B cell (primary cell): ENCODE data around the gene STARD4. TPM values are rescaled to one million over a fixed set of nuclear protein-coding genes. Genes with fewer than 3 reads are reported as not detected.

Experiments used
- ATAC-seq: fragments of 200-7000 bp; cut with Tn5 transposase; one replicate; pipeline ENCODE4 v1.10.0; 2021; ENCODE audit warnings: low read depth, mild to moderate bottlenecking, moderate number of reproducible peaks, moderate library complexity
- CTCF ChIA-PET: fragments of 350-600 bp; sonication (Branson Sonifier 250); formaldehyde crosslinking; loops from one replicate; lab custom pipeline; 2021; ENCODE audit warnings: antibody characterized with exemption, inconsistent platforms; lab: Charles Lee
- POLR2A ChIA-PET: fragments of 350-600 bp; sonication (Branson Sonifier 250); formaldehyde crosslinking; loops from one replicate; lab custom pipeline; 2021; ENCODE audit warnings: antibody characterized with exemption; lab: Charles Lee
- DNase-seq: peaks from one replicate; pipeline ENCODE4 v3.0.0; 2013
- H2AFZ ChIP-seq: 2 replicates; pipeline ENCODE4 v1.6.1; 2012; ENCODE audit warnings: mild to moderate bottlenecking, low read depth, low read length; ENCODE audit not compliant: insufficient read depth, poor library complexity, severe bottlenecking
- H3K27ac ChIP-seq, 2 donors: 1 replicate in 1 of 2; 2 replicates in 1 of 2; pipeline ENCODE4 v1.5.1; 2012 to 2013; ENCODE audit warnings: low read length in 2 of 2, mild to moderate bottlenecking in 2 of 2, moderate library complexity in 1 of 2
- H3K27me3 ChIP-seq, 4 experiments: fragments of 200-600 bp in 1 of 4; sonication (generic) in 1 of 4; replicated peaks in 1 of 4; 1 replicate in 2 of 4; 2 replicates in 2 of 4; pipeline versions ENCODE4 v1.6.1 to v1.7.0; 2013 to 2016; ENCODE audit warnings: low read length in 3 of 4, mild to moderate bottlenecking in 2 of 4, mixed read lengths in 1 of 4, moderate library complexity in 1 of 4; ENCODE audit not compliant: insufficient read depth in 4 of 4, control insufficient read depth in 3 of 4; ENCODE audit errors: control extremely low read depth in 1 of 4
- H3K36me3 ChIP-seq, 2 experiments: replicated peaks in 1 of 2; 1 replicate in 1 of 2; 2 replicates in 1 of 2; pipeline versions ENCODE4 v1.6.1 to v1.7.1; 2013; ENCODE audit warnings: low read length in 1 of 2; ENCODE audit not compliant: insufficient read depth in 2 of 2, control insufficient read depth in 1 of 2; ENCODE audit errors: control extremely low read depth in 1 of 2, extremely low read depth in 1 of 2
- H3K4me1 ChIP-seq, 2 donors: fragments of 200-600 bp in 1 of 2; sonication (generic) in 1 of 2; 1 replicate in 1 of 2; 2 replicates in 1 of 2; pipeline versions ENCODE4 v1.5.1 to v1.6.1; 2013 to 2017; ENCODE audit warnings: low read length in 2 of 2; ENCODE audit not compliant: control insufficient read depth in 2 of 2, insufficient read depth in 2 of 2
- H3K4me2 ChIP-seq: replicated peaks from 2 replicates; pipeline ENCODE3; 2012; ENCODE audit warnings: mild to moderate bottlenecking, low read depth, low read length; ENCODE audit not compliant: poor library complexity, severe bottlenecking
- H3K4me3 ChIP-seq, 5 experiments: fragments of 200-600 bp in 1 of 5; sonication (generic) in 1 of 5; 1 replicate in 3 of 5; 2 replicates in 2 of 5; pipeline versions ENCODE4 v1.5.1 to v1.7.0; 2011 to 2016; ENCODE audit warnings: low read length in 4 of 5, mild to moderate bottlenecking in 4 of 5, low read depth in 2 of 5, control low read depth in 1 of 5, moderate library complexity in 1 of 5; ENCODE audit not compliant: insufficient read depth in 1 of 5; ENCODE audit errors: control extremely low read depth in 1 of 5, extremely low read depth in 1 of 5
- H3K79me2 ChIP-seq: fragments of 200-600 bp; sonication (generic); one replicate; pipeline ENCODE4 v1.6.0; 2016; ENCODE audit warnings: low read length; ENCODE audit not compliant: control insufficient read depth, insufficient read depth
- H3K9ac ChIP-seq: fragments of 200-600 bp; sonication (generic); 2 replicates; pipeline ENCODE4 v1.6.1; 2017; ENCODE audit warnings: mild to moderate bottlenecking, low read length, moderate library complexity
- H3K9me3 ChIP-seq, 3 donors: one replicate each; pipeline versions ENCODE4 v1.6.1 to v1.7.1; 2013; ENCODE audit warnings: low read length in 2 of 3; ENCODE audit not compliant: control insufficient read depth in 2 of 3, insufficient read depth in 1 of 3; ENCODE audit errors: control extremely low read depth in 1 of 3
- H4K20me1 ChIP-seq: 2 replicates; pipeline ENCODE4 v1.6.0; 2012; ENCODE audit warnings: mild to moderate bottlenecking, low read length; ENCODE audit not compliant: insufficient read depth, control insufficient read depth, poor library complexity, severe bottlenecking
- H3K27ac Mint-ChIP-seq: one replicate; pipeline ENCODE4 v1.8.0; 2021; ENCODE audit warnings: mixed read lengths
- H3K27me3 Mint-ChIP-seq: one replicate; pipeline ENCODE4 v1.8.0; 2021; ENCODE audit warnings: mixed read lengths
- H3K4me1 Mint-ChIP-seq: one replicate; pipeline ENCODE4 v1.8.0; 2021; ENCODE audit warnings: mixed read lengths
- H3K4me3 Mint-ChIP-seq: one replicate; pipeline ENCODE4 v1.8.0; 2021; ENCODE audit warnings: mixed read lengths
- H3K9me3 Mint-ChIP-seq: one replicate; pipeline ENCODE4 v1.8.0; 2022; ENCODE audit warnings: mixed read lengths; ENCODE audit not compliant: insufficient read depth
- CTCF ChIP-seq: fragments of 200-600 bp; IDR thresholded peaks from one replicate; pipeline ENCODE4 v1.8.0; 2022; ENCODE audit warnings: antibody characterized with exemption, mild to moderate bottlenecking
- EZH2 ChIP-seq: IDR thresholded peaks from 2 replicates; pipeline ENCODE4 v1.6.1; 2012; ENCODE audit warnings: borderline replicate concordance, low read depth, mild to moderate bottlenecking, moderate library complexity, low read length; ENCODE audit not compliant: insufficient read depth, poor library complexity, severe bottlenecking
- WGBS: methylation state at CpG from one replicate; pipeline ENCODE4 v1.1.5; 2013; ENCODE audit warnings: missing lambda C conversion rate; ENCODE audit not compliant: insufficient coverage; 5-methylcytosine and 5-hydroxymethylcytosine counted together
- intact Hi-C: fragments of 100-400 bp; cut with micrococcal nuclease; formaldehyde crosslinking; loops from one replicate; pipeline ENCODE4 v1.10.0; 2022
- polyA plus RNA-seq: library from polyadenylated mRNA; depleted of rRNA; stranded (reverse); fragments of >200 nt; gene quantifications from 2 replicates; pipeline ENCODE4 v1.2.3, GENCODE V29; 2012
- total RNA-seq, 2 donors: library from RNA; stranded (reverse); fragments of 120-200 nt in 1 of 2; gene quantifications; 1 replicate in 1 of 2; 2 replicates in 1 of 2; pipeline versions ENCODE4 v1.2.3 to v1.2.4, GENCODE V29; 2013 to 2022

Gene STARD4
- total and polyA plus RNA-seq, 2 donors (not counting 1 experiment from before 2014, with no cell fraction given) = 7.6 to 31.1 TPM

- no peaks in the 10 kb centered on the region for H3K27me3 ChIP-seq
- H3K4me1 ChIP-seq = peaks cover 10 to 12% of the 10 kb centered on the region in 2 donors
- no peak for ATAC-seq
- peak overlapping the region; percentile 85 for H2AFZ ChIP-seq
- peak overlapping the region; percentile 78 for H3K4me2 ChIP-seq
- Mint-ChIP-seq H3K4me3 (peak overlapping the region; percentile 99), H3K27ac (peak overlapping the region; percentile 98), H3K9me3 (no peaks in the 10 kb centered on the region), H3K4me1 (peaks cover 35% of the 10 kb centered on the region), H3K27me3 (no peaks in the 10 kb centered on the region)
- POLR2A ChIA-PET = interaction anchor here (1.0 kb wide), 1 partner anchor 11 kb away, joined by 3 read pairs; no protein-coding TSS in a partner anchor
- intact Hi-C loops = loop anchor here (2.0 to 10.0 kb wide), 8 partner anchors 244 to 2000 kb away; partner anchors contain the start of genes DCP2, EPB41L4A, NREP and SLC25A46
- H3K27ac ChIP-seq = peak overlapping the region; percentile 81 to 82
- TF ChIP-seq CTCF = no peak
- no peak for TF ChIP-seq EZH2
- H4K20me1 ChIP-seq = no peaks in the 10 kb centered on the region
- CTCF ChIA-PET = interaction anchor here (5.6 kb wide), 1 partner anchor 18 kb away, joined by 33 read pairs; no protein-coding TSS in a partner anchor
- H3K79me2 ChIP-seq = peaks cover 18% of the 10 kb centered on the region
- DNase-seq = no peak
- no peaks in the 10 kb centered on the region for H3K36me3 ChIP-seq
- 39% methylated on average over 5 of the region's 6 CpGs for WGBS
- H3K9me3 ChIP-seq = no peaks in the 10 kb centered on the region
- peak overlapping the region; percentile 90 to 96 (median 93) for H3K4me3 ChIP-seq
- peak overlapping the region; percentile 86 for H3K9ac ChIP-seq
Measured at GRCh38 chr5:111513131-111513520, 791 bp upstream of the STARD4 start.

GRCh38 chr5:111511831-111512374, 432 bp downstream of the STARD4 start:
- TF ChIP-seq EZH2 = no peak
- TF ChIP-seq CTCF = no peak
- H2AFZ ChIP-seq = peak overlapping the region; percentile 85
- H3K27ac ChIP-seq = peak overlapping the region; percentile 81 to 82
- ChIA-PET CTCF (interaction anchor here (0.9 to 5.6 kb wide), 4 partner anchors 8 to 39 kb away, joined by 3 to 33 read pairs (median 4); no protein-coding TSS in a partner anchor), POLR2A (interaction anchor here (0.6 to 1.3 kb wide), 2 partner anchors 12 to 20 kb away, joined by 3 to 6 read pairs; no protein-coding TSS in a partner anchor)
- peaks cover 18% of the 10 kb centered on the region for H3K79me2 ChIP-seq
- intact Hi-C loops = loop anchor here (1.0 to 10.0 kb wide), 11 partner anchors 18 to 2001 kb away; partner anchors contain the start of genes DCP2, EPB41L4A, NREP and SLC25A46
- Mint-ChIP-seq H3K27ac (peak overlapping the region; percentile 98), H3K4me3 (peak overlapping the region; percentile 99), H3K9me3 (no peaks in the 10 kb centered on the region), H3K4me1 (peaks cover 36% of the 10 kb centered on the region), H3K27me3 (no peaks in the 10 kb centered on the region)
- 1% methylated on average over 32 of the region's 32 CpGs for WGBS
- peak overlapping the region; percentile 78 for H3K4me2 ChIP-seq
- DNase-seq = no peak
- H3K4me1 ChIP-seq = peaks cover 10 to 12% of the 10 kb centered on the region in 2 donors
- H3K9me3 ChIP-seq = no peaks in the 10 kb centered on the region
- H3K36me3 ChIP-seq = no peaks in the 10 kb centered on the region
- H3K4me3 ChIP-seq = peak overlapping the region; percentile 68 to 96 (median 92)
- H4K20me1 ChIP-seq = no peaks in the 10 kb centered on the region
- ATAC-seq = peak; percentile 8
- peak overlapping the region; percentile 86 for H3K9ac ChIP-seq
- no peaks in the 10 kb centered on the region for H3K27me3 ChIP-seq
